GM19193 (cell line): ENCODE data around the gene CD83.

Experiments used
- POLR2A ChIP-seq: IDR thresholded peaks from 4 replicates; pipeline ENCODE4 v1.6.1; 2011; ENCODE audit not compliant: insufficient read depth, insufficient read length; ENCODE audit errors: extremely low read depth

Gene CD83

GRCh38 chr6:14085176-14085787, 32.3 kb upstream of the CD83 start:
- TF ChIP-seq POLR2A = no peak

- TF ChIP-seq POLR2A = no peak
These were observed 30.9 kb upstream of the CD83 start for GRCh38 chr6:14086701-14087100.

GRCh38 chr6:14088600-14089192, 28.9 kb upstream of the CD83 start:
- TF ChIP-seq POLR2A = no peak

GRCh38 chr6:14089224-14089623, 28.3 kb upstream of the CD83 start:
- no peak for TF ChIP-seq POLR2A

GRCh38 chr6:14091339-14091978, 26.1 kb upstream of the CD83 start:
- no peak for TF ChIP-seq POLR2A

- no peak for TF ChIP-seq POLR2A
These were observed 25.3 kb upstream of the CD83 start for GRCh38 chr6:14092316-14092715.

GRCh38 chr6:14092838-14093789, 24.5 kb upstream of the CD83 start:
- TF ChIP-seq POLR2A = no peak

GRCh38 chr6:14094721-14095120, 22.9 kb upstream of the CD83 start:
- TF ChIP-seq POLR2A = no peak

GRCh38 chr6:14095437-14095836, 22.1 kb upstream of the CD83 start:
- TF ChIP-seq POLR2A = no peak

- TF ChIP-seq POLR2A = no peak
These were observed 17.4 kb upstream of the CD83 start for GRCh38 chr6:14100138-14100537.

GRCh38 chr6:14100966-14101365, 16.6 kb upstream of the CD83 start:
- no peak for TF ChIP-seq POLR2A

GRCh38 chr6:14102383-14102782, 15.2 kb upstream of the CD83 start:
- no peak for TF ChIP-seq POLR2A

- TF ChIP-seq POLR2A = no peak
These were observed 12.0 kb upstream of the CD83 start for GRCh38 chr6:14105547-14105946.

- TF ChIP-seq POLR2A = no peak
These were observed 10.6 kb upstream of the CD83 start for GRCh38 chr6:14107000-14107399.
